ENCODE measurements around the gene MACROD2.

Gene MACROD2

DNA sequence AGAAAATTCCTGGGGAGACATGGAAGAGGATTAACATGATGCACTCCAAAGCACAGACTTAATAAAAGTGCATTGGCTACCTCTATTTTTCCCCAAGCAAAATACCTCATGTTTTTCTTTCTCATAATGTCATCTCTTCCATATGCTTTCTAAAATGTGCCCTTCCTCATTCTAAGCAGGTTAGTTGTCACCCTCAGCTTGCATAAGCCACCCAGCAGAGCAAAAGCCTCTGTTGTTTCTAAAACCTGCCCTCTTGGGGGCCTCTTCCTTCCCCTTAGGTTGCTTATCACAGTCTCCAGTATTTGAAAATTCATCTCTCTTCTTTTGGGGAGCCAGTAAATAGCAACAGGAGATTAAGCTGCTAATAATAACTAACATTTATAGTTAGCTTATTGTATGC lies 525.7 kb downstream of the MACROD2 start:
- Mint-ChIP-seq H3K4me1 (ENCODE audit: low read depth) (no peaks in the 10 kb centered on the region), H3K36me3 (ENCODE audit: low read depth) (no peaks in the 10 kb centered on the region), H3K9me3 (no peaks in the 10 kb centered on the region)

DNA sequence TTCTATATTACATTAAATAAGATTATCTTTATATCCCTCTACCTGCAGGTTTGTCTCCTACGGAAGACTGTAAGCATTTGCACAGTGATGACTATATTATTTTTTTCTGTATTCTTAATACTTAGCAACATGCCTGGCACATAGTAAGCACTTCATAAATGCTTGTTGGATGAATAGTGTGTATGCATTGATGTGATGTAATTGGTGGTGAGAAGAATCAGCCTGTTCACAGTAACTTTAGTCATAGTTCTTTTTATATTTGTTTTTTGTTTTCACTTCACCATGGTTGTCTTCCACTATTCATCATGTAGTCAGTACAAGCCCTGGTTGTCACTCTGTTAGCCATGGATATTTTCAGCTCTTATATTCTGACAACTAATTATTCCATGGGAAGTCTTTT lies 526.1 kb downstream of the MACROD2 start:
- Mint-ChIP-seq H3K4me1 (ENCODE audit: low read depth) (no peaks in the 10 kb centered on the region), H3K36me3 (ENCODE audit: low read depth) (no peaks in the 10 kb centered on the region), H3K4me3 (no peak overlapping the region), H3K27ac (no peak overlapping the region), H3K9me3 (no peaks in the 10 kb centered on the region), H3K27me3 (no peaks in the 10 kb centered on the region)

More for the DNA sequence above, 525.7 kb downstream of the MACROD2 start:
- Mint-ChIP-seq H3K27me3 (no peaks in the 10 kb centered on the region), H3K4me3 (no peak overlapping the region), H3K27ac (no peak overlapping the region)

DNA sequence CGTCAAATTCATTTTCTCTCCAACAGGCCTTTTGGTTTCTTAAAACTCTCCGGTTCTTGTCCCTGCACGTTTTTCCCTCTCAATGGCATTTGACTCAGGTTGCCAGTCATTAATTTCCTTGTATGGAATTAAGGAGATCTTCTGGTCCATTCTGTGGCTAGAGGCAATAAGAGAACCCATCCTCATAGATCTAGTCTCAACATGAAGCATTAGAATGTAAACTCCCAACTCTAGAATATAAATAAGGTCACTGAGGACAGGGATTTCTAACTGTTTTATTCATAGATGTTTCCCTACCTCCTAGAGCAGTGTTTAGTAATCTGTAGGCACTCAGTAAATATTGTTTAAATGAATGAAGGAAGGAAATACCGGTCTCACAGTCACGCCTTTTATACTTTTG lies 527.3 kb downstream of the MACROD2 start:
- H3K4me1 Mint-ChIP-seq (ENCODE audit: low read depth) = no peaks in the 10 kb centered on the region
- H3K9me3 Mint-ChIP-seq = peaks cover 5% of the 10 kb centered on the region
- H3K4me3 Mint-ChIP-seq = no peak overlapping the region
- no peaks in the 10 kb centered on the region for H3K36me3 Mint-ChIP-seq (ENCODE audit: low read depth)
- H3K27ac Mint-ChIP-seq = no peak overlapping the region
- H3K27me3 Mint-ChIP-seq = no peaks in the 10 kb centered on the region

DNA sequence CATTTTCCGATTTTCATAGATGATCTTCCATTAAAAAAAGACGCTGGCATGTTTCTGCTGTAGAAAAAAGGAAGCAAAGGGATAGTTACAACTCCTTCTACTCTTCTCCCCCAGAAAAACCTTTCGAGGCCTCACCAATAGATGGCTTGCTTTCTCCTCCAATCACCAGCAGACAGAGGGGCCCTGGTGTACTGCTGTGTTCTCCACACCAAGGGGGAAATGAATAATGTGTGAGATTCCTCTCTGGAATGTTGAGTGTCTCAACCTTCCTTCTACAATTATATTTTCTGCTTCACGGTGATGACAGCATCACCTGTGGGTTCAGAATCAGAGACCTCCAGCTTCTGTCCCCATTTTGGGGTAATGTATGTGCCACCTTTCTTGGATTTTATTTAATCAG lies 527.8 kb downstream of the MACROD2 start:
- Mint-ChIP-seq H3K27me3 (no peaks in the 10 kb centered on the region), H3K9me3 (peaks cover 5% of the 10 kb centered on the region), H3K36me3 (ENCODE audit: low read depth) (no peaks in the 10 kb centered on the region), H3K4me1 (ENCODE audit: low read depth) (no peaks in the 10 kb centered on the region), H3K27ac (no peak overlapping the region), H3K4me3 (no peak overlapping the region)

DNA sequence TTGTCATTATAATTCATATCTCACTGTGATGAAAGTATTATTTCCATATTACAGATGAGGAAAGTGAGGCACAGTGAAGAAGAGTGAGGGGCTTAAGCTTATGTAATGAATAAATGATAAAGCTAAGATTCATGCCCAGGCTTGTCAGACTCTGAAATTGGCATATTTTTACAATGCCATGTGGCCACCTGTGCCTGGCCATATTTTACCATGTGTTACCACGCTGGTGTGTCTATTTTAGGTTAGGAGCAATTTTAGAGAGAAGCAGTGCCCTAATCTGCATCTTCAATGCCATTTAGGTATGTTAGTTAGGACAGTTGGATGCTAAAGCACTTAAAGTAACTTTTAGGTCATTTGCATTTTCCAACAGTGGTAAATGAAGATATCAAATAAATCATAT lies 530.1 kb downstream of the MACROD2 start:
- Mint-ChIP-seq H3K4me1 (ENCODE audit: low read depth) (no peaks in the 10 kb centered on the region), H3K9me3 (peaks cover 10% of the 10 kb centered on the region), H3K27me3 (no peaks in the 10 kb centered on the region), H3K27ac (no peak overlapping the region), H3K4me3 (no peak overlapping the region), H3K36me3 (ENCODE audit: low read depth) (no peaks in the 10 kb centered on the region)

DNA sequence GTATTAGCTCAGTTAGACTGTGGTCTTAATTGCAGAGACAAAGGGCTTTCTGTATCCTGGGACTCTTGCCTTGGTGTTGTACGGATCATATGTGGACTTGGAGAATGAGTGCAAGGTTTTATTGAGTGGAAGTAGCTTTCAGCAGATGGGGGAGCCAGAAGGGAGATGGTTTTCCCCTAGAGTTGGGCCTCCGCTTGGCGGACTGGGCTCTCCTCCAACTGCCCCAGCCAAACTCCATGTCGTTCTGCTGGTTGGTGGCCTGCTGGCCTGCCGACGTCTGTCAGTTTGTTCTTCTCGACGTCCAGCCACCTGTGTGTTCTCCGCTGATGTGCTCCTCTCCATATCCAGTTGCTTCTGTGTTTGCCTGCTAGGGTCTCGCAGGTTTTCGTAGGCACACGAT lies 531.6 kb downstream of the MACROD2 start:
- no peaks in the 10 kb centered on the region for H3K27me3 Mint-ChIP-seq
- no peaks in the 10 kb centered on the region for H3K4me1 Mint-ChIP-seq (ENCODE audit: low read depth)
- no peak overlapping the region for H3K4me3 Mint-ChIP-seq
- no peaks in the 10 kb centered on the region for H3K36me3 Mint-ChIP-seq (ENCODE audit: low read depth)
- H3K9me3 Mint-ChIP-seq = peaks cover 10% of the 10 kb centered on the region
- no peak overlapping the region for H3K27ac Mint-ChIP-seq

DNA sequence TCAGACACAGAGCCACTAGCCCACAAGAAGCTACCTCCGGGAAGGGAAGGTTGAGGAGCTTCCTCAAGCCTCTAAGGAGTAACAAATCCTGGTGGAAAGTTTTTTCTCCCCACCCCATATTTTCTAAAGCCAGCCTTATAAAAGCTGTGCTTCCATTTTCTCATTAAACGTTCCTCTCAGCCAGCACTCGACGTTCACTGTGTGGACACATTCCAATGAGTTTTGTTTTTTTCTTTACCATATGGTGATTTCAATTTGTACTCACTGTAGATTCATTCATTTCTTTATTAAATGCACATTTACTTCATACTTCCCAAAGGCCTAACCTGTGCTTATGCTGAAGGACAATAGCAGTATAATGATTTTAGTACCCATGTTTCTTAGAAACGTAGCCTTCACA lies 536.5 kb downstream of the MACROD2 start:
- Mint-ChIP-seq H3K27ac (no peak overlapping the region), H3K9me3 (peaks cover 10% of the 10 kb centered on the region), H3K4me1 (ENCODE audit: low read depth) (no peaks in the 10 kb centered on the region), H3K27me3 (no peaks in the 10 kb centered on the region), H3K36me3 (ENCODE audit: low read depth) (no peaks in the 10 kb centered on the region), H3K4me3 (no peak overlapping the region)

DNA sequence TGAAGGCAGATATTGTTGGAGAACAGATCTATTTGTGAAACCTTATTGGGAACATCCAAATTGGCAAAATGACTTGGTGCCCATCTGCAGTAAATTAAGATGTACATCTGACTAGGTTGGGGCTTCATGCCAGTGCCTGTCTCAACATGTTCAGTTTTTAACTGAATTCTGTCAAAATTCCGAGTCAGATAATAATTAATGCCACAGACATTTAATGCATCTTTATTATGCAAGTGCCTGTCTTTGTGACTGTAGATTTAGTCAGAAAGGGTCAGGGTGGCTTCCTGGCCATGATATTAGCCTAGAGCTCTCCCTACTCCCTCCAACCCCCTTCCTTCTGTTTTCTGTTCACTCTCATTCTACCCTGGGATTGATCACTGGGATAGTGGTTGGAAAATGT lies 541.4 kb downstream of the MACROD2 start:
- Mint-ChIP-seq H3K9me3 (peaks cover 3% of the 10 kb centered on the region), H3K27ac (no peak overlapping the region), H3K27me3 (no peaks in the 10 kb centered on the region), H3K36me3 (ENCODE audit: low read depth) (no peaks in the 10 kb centered on the region), H3K4me3 (no peak overlapping the region), H3K4me1 (ENCODE audit: low read depth) (no peaks in the 10 kb centered on the region)

DNA sequence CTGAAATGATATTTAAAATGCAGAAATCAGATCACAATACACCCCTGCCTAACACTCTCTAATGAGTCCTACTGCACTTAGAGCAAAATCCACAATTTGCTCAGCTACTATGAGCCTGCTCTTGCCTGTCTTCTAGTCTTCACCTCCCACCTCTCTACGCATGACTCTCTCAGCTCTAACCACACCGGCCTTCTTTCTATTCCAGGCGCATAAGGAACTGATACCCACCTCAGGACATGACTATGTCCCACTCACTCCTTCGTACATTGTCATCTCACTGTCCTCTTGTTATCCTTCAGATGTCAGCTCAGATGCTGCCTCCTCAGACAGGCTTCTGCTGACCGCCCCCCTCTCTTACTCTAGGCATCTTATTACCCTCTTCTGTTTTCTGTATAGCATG lies 543.1 kb downstream of the MACROD2 start:
- H3K9me3 Mint-ChIP-seq = peaks cover 3% of the 10 kb centered on the region
- H3K4me3 Mint-ChIP-seq = no peak overlapping the region
- H3K27me3 Mint-ChIP-seq = no peaks in the 10 kb centered on the region
- H3K36me3 Mint-ChIP-seq (ENCODE audit: low read depth) = no peaks in the 10 kb centered on the region
- H3K27ac Mint-ChIP-seq = no peak overlapping the region
- H3K4me1 Mint-ChIP-seq (ENCODE audit: low read depth) = no peaks in the 10 kb centered on the region

DNA sequence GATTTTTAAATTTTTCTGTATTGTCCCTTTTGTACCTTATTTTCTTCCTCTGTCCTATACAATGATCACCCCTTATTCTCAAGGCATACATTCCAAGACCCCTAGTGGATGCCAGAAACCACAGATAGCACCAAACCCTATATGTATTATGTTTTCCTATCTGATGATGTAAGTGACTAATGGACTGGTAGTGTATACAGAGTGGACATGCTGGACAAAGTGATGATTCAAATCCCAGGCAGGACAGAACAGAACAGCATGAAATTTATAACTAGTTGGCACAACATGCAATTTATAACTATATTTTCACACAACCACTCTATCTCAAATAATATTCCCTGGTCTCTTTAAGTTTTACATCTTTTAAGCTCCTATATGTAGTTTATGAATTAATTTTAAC lies 547.7 kb downstream of the MACROD2 start:
- Mint-ChIP-seq H3K9me3 (peaks cover 3% of the 10 kb centered on the region), H3K27me3 (no peaks in the 10 kb centered on the region), H3K4me3 (no peak overlapping the region), H3K27ac (no peak overlapping the region), H3K36me3 (ENCODE audit: low read depth) (no peaks in the 10 kb centered on the region), H3K4me1 (ENCODE audit: low read depth) (no peaks in the 10 kb centered on the region)

DNA sequence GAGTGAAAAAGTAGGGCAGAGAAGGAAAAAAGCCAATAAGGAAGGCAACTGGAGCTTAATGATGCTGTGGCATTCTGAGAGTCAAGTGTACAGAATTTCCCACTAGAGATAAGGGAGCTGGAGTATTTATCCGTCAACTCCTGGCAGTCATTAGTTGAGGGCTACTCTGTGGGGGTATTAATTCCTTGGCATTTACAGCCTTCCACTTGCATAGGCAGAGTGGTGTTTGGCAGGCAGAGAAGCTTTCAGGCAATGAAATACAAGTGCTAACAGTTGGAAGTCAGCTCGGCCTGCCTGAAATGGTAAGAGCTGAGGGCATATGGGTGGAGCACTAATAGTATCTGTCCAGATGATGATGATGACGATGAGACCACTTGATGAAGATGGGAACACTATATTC lies 549.4 kb downstream of the MACROD2 start:
- Mint-ChIP-seq H3K36me3 (ENCODE audit: low read depth) (no peaks in the 10 kb centered on the region), H3K9me3 (peaks cover under 1% of the 10 kb centered on the region), H3K4me1 (ENCODE audit: low read depth) (no peaks in the 10 kb centered on the region), H3K27ac (no peak overlapping the region), H3K4me3 (no peak overlapping the region), H3K27me3 (no peaks in the 10 kb centered on the region)

DNA sequence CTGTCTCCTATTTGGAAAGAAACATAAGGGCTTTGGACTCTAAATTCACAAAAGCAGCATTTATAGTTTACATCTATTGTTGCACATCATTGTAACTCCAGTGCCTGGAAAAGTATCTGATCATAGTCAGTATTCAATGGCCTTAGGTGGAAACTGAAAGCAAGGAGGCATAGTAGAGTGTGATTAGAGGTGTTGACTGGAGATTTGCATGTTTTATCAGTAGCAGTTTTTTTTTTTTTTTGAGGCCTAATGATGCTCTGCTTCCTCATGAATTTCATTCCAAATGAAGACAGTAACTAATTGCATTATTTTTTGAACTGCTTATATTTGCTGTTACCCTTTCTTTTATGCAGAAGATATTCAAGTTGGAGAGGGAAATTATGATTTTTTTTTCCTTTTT lies 555.3 kb downstream of the MACROD2 start:
- Mint-ChIP-seq H3K27me3 (no peaks in the 10 kb centered on the region), H3K27ac (no peak overlapping the region), H3K4me3 (no peak overlapping the region), H3K4me1 (ENCODE audit: low read depth) (no peaks in the 10 kb centered on the region), H3K9me3 (no peaks in the 10 kb centered on the region), H3K36me3 (ENCODE audit: low read depth) (no peaks in the 10 kb centered on the region)

DNA sequence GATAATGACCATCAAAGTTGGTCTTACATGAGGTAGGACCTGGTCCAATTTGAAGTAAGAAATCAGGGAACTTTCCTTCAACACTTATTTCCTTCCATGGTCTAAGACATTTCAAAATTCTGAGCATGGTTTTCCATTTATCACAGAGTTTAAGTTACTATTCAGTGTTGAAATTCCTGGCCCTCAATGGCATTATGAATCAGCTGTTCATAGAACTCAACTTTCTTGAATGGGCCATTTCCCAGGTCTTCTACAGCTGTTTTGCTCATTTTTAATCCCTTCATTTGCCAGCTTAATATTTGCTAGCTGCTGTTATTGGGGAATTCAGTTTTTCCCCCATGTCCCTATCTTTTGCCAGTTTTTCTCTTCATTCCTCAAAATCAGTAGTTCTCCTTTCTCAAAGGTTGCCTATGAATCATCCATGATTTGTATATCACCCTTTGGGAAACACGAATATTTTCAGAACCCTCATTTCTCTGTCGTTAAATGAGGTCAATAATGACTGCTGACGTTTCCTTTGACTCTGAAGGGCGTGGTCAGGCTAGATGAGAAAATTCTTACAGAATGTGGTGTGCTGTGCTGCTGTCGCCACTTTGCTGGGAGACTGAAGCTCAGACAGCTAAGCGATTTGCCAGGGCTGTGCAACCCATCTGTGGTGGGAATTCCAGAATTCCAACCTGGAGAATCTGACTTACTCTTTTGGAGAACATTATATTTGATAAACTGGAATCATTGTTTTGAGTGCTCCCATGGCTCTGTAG lies 558.6 kb downstream of the MACROD2 start:
- no peaks in the 10 kb centered on the region for H3K4me1 Mint-ChIP-seq (ENCODE audit: low read depth)
- H3K36me3 Mint-ChIP-seq (ENCODE audit: low read depth) = no peaks in the 10 kb centered on the region
- no peaks in the 10 kb centered on the region for H3K27me3 Mint-ChIP-seq
- no peaks in the 10 kb centered on the region for H3K9me3 Mint-ChIP-seq
- no peak overlapping the region for H3K27ac Mint-ChIP-seq
- H3K4me3 Mint-ChIP-seq = no peak overlapping the region

DNA sequence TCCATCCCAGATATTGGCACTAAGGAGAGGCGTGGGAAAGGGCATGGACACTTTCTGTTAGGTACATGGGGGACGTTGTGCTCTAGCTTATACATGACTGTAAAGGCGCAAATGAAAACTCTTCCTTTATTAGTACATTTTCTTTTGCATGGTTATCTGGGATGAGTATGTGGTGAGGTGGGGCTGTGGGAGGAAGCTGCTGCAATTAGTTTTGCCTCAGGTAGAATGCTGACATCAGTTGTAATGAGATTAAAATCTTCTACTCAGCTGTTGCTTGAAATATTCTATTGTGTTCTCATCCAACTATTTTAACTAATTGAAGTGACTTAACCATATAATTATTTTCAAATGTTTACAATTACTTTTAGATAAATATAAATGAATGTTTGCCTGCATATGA lies 560.4 kb downstream of the MACROD2 start:
- Mint-ChIP-seq H3K27me3 (no peaks in the 10 kb centered on the region), H3K4me1 (ENCODE audit: low read depth) (no peaks in the 10 kb centered on the region), H3K9me3 (no peaks in the 10 kb centered on the region), H3K27ac (no peak overlapping the region), H3K36me3 (ENCODE audit: low read depth) (no peaks in the 10 kb centered on the region), H3K4me3 (no peak overlapping the region)

DNA sequence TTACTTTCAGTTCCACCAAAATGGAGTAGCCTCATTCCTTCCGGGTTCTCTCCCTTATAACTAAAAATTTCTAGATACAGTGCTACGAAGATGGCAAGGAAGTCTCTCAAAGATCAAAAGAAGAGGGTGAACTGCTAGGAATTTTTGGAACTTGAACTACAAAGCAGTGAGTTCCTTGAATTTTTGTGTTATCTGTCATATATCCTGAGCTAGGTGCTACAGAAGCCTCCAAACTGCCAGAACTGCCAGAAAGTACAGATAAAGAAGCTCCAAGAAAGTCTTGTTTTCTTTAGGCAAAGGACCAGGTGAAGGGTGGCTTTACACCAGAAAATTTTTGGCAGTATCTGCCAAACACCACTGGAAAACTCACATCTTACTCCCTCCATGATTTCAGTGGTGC lies 560.9 kb downstream of the MACROD2 start:
- Mint-ChIP-seq H3K27ac (no peak overlapping the region), H3K4me1 (ENCODE audit: low read depth) (no peaks in the 10 kb centered on the region), H3K9me3 (no peaks in the 10 kb centered on the region), H3K36me3 (ENCODE audit: low read depth) (no peaks in the 10 kb centered on the region), H3K27me3 (no peaks in the 10 kb centered on the region), H3K4me3 (no peak overlapping the region)

DNA sequence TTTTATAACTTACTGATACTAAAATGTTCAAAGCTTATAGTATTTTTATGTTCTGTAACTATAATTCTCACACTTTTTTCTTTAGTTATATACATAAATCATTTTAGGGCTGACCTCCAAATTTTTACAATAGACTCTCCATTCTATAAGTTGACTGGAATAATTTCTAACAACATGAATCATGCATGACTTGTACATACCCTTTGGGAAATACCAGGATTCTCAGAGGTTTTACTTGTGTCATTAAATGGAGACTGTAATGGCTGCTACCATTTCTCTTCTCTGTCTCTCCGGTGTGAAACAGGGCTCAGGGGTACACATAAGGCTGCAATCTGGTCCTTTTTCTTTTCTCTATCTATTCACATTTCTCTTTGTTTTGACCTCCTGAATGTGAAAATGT lies 564.3 kb downstream of the MACROD2 start:
- peaks cover 7% of the 10 kb centered on the region for H3K9me3 Mint-ChIP-seq
- H3K4me1 Mint-ChIP-seq (ENCODE audit: low read depth) = no peaks in the 10 kb centered on the region
- H3K4me3 Mint-ChIP-seq = no peak overlapping the region
- no peak overlapping the region for H3K27ac Mint-ChIP-seq
- no peaks in the 10 kb centered on the region for H3K27me3 Mint-ChIP-seq
- H3K36me3 Mint-ChIP-seq (ENCODE audit: low read depth) = no peaks in the 10 kb centered on the region
